HG03442 (cell line): ENCODE measurements around the gene VRK1.

ENCODE experiments used
- ATAC-seq: cut with Tn5 transposase; IDR thresholded peaks from one replicate; pipeline ENCODE4 v1.9.1; 2021; ENCODE audit warnings: mild to moderate bottlenecking, moderate library complexity; ENCODE audit not compliant: unreplicated experiment

The VRK1 gene

DNA sequence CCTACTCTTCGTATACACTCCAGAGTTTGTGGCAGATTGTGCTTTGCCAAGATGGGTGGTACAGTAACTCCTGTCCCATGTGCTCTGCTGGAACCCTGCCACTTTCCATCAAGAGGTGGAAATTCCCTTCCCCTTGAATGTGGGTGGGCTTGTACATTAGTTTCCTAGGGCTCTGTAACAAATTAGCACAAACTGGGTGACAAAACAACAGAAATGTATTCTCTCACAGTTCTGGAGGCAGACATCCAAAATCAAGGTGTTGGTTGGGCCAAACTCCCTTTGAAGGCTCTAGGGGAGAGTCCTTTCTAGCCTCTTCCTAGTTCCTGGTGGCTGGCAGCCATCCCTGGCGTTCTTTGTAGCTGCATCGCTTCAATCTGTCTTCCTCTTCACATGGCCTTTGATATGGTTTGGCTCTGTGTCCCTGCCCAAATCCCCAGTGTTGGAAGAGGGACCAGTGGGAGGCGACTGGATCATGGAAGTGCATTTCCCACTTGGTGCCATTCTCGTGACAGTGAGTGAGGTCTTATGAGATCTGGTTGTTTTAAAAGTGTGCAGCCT lies 117.5 kb downstream of the VRK1 start:
- ATAC-seq, result no peak

DNA sequence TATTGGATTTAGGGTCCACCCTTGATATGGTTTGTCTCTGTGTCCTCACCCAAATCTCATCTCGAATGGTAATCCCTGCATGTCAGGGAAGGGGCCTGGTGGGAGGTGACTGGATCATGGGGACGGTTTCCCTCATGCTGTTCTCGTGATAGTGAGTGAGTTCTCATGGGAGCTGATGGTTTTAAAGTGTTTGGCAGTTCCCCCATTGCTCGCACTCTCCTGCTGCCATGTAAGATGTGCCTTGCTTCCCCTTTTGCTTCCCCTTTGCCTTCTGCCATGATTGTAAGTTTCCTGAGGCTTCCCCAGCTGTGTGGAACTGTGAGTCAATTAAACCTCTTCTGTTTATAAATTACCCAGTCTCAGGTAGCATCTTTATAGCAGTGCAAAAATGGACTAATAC lies 118.3 kb downstream of the VRK1 start:
- no peak for ATAC-seq

DNA sequence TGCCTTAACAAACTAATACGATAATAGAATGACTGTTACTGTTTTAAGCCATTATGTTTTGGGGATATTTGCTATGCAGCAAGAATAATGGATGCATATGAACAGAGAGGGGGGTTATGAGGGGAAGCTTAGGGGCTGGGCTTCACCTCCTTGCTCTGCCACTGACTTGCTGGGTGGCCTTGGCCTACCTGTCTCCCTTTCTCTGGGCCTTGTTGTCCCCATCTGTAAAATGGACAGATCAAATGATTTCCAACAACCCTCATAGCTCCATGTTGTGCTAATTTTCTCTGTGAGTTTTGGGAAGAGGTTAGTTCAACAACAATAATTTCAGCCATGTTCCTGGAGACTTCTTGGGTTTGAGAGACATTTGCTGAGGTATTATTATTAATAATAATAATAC lies 119.6 kb downstream of the VRK1 start:
- ATAC-seq, result no peak

DNA sequence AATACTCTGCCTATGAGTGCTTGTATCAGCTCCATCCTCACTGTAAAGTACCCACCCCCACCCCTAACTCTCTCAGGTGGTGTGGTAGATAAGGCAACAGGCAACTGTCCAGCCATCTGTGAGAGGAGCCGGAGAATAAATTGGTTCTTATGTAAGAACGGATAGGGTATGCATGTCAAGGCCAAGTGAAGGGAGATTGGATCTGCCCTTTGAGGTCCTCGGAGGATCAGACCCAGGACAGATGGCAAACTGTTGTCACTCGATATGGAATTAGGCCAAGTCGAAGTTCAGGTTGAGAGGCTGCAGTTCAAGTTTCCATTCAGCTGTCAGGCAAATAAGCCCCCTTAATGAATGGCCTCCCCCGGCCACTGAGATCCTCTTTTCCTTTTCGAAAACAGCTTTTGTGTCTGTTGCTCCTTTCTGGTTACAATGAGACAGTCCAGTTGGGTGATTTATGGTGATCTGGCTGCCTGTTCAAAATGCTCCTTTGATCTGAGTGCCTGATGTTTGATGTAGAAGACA lies 120.3 kb downstream of the VRK1 start:
- ATAC-seq, result no peak

DNA sequence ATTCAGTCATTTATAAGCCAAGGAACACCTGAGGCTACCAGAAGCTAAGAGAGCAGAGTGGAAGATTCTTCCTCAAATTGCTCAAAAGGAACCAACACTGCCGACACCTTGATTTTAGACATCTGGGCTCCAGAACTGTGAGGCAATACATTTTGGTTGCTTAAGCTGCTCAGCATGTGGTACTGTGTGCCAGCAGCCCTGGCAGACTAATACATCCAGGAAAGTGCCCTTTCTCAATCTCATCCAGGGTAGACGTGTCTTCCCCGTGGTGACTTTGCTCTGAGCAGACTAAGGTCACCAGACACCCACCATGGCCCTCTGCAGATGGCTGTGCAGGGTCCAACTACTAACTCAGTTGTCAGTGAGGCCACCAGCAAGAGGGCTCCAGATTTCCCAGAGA lies 122.8 kb downstream of the VRK1 start:
- no peak for ATAC-seq

DNA sequence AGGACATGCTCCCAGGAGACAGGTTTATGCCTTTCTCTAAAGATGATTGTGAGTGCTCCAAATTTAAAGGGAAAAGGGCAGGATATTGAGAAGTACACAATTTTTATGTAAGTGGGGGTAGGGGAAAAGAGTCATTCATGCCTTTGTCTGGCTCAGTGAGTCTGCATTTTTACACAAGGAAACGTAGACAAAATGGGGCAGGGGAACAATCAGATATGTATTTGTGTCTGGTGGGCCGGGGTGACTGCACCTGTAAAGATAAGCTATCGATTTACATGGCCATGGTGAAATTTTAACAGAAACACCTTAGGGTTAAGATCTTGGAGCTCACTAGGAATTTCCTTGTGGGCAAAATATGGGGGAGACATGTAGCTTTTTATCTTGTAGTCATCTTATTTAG lies 123.6 kb downstream of the VRK1 start:
- ATAC-seq, result no peak

DNA sequence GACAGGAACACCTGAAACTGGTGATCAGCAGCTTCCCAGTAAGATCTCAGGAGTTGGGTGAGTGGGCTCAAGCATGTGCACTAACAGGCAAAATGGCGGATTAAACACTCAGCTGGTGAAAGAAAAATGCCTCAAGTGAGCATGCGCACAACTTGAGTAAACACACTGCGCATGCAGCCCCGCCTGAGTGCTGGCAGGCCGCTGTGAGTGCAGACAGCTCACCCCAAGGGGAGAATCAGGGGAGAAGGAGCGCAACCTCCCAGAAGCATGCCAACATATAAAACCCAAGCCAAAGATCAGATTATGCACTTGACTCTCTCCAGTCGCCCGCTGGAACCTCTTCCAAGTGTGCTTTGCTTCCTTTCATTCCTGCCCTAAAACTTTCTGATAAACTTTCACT lies 125.8 kb downstream of the VRK1 start:
- no peak for ATAC-seq

DNA sequence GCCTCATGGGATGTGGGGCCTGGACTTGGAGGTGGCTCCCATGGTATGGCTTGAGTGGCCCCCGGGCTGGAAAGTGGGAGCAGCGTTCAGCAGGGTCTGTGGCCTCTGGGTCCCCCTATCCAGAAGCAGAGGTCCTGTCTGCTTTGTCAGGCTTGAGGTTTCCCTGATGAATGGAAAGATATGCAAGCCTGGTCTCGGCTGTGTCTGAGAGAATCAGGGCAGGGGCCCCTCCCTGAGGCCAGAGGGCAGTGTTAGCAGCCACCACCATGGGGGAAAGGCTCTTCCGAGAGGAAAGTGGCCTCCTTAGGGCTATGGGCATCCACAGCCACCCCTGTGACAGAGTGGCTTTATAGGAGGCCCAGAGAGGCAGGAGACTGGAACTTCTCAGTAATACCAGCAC lies 128.2 kb downstream of the VRK1 start:
- no peak for ATAC-seq

DNA sequence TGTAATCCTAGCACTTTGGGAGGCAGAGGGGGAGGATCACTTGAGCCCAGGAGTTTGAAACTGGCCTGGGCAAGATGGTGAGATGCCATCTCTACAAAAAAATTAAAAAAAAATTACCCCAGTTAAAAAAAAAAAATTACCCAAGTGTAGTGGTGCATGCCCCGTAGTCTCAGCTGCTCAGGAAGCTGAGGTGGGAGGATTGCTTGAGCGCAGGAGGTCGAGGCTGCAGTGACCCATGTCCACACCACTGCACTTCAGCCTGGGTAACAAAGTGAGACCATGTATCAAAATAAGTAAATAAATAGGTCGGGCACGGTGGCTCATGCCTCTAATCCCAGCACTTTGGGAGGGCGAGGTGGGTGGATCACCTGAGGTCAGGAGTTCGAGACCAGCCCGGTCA lies 128.8 kb downstream of the VRK1 start:
- ATAC-seq, result no peak

DNA sequence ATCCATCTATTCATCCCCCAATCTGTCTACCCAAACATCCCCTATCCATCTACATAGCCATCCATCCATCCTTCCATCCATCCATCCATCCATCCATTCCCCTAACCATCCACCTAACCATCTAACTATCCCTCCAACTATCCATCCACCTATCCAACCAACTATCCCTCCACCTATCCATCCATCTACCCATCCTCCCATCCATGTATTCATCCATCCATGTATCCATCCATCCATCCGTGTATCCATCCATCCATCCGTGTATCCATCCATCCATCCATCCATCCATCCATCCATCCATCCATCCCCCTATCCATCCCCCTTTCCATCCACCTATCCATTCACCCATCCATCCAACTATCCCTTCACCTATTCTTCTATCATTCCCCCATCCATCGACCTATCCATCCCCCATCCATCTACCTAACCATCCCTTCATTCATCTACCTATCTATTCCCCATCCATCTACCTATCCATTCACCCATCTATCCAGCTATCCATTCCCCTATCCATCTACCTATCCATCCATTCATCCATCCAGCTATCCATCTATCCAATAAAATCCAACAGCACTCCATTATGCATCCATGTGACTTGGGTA lies 131.7 kb downstream of the VRK1 start:
- no peak for ATAC-seq

DNA sequence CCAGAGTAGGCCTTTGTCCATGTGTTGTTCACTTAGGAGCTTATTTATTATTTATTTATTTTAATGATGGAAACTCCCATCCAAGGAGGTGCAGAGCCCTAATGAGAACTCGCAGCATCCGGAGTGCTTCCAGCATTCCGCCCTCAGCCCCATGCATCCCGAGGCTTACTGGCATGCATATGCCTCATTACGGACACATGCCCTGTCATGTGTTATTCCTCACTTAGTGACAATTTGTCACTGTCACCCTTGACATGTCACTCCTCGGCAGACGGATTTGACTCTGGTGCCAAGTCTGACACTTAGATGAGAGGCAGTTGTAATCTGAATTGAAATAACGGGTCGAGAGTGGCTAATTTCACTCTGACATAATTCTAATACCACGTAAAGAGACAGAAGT lies 132.8 kb downstream of the VRK1 start:
- no peak for ATAC-seq

DNA sequence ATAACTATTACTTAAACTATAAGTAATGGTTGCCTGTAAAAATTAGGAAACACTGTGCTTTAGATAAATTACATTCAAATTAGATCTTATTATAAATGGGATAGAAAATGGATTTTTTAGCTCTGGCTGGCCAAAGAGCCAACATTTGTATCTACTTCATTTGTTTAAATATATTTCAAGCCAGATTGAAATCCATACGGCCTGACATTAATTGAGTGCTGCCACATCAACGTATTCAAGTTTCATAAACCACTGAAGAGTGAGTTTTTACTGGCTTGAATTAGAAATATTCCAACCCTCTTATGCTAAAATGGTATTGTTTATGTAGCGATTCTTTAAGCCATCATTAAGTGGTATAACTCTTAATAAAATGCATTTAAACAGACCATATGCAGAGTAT lies 133.3 kb downstream of the VRK1 start:
- no peak for ATAC-seq
